Fibroblast of lung (primary cell): ENCODE data around the gene MT1G. TPM values are rescaled to one million over a fixed set of nuclear protein-coding genes. Genes with fewer than 3 reads are reported as not detected.

Experiments used
- DNase-seq, 2 donors: peaks; one replicate each; pipeline versions ENCODE4 v3.0.0 to v3.0.0-alpha.2; 2010; ENCODE audit warnings: low read depth in 2 of 2
- H2AFZ ChIP-seq: 2 replicates; pipeline ENCODE4 v1.5.1; 2012; ENCODE audit warnings: low read length, control low read depth, inconsistent platforms
- H3K27ac ChIP-seq: 2 replicates; pipeline ENCODE4 v1.5.1; 2011; ENCODE audit warnings: low read length, control low read depth; ENCODE audit not compliant: insufficient read depth
- H3K27me3 ChIP-seq: 2 replicates; pipeline ENCODE4 v1.5.1; 2011; ENCODE audit warnings: mild to moderate bottlenecking, low read length; ENCODE audit not compliant: control insufficient read depth, insufficient read depth
- H3K36me3 ChIP-seq: 2 replicates; pipeline ENCODE4 v1.5.1; 2011; ENCODE audit warnings: low read length; ENCODE audit not compliant: control insufficient read depth, insufficient read depth
- H3K4me1 ChIP-seq: 2 replicates; pipeline ENCODE4 v1.5.1; 2011; ENCODE audit warnings: low read length; ENCODE audit not compliant: control insufficient read depth, insufficient read depth; ENCODE audit errors: extremely low read depth
- H3K4me2 ChIP-seq: 2 replicates; pipeline ENCODE4 v1.5.1; 2011; ENCODE audit warnings: low read length, control low read depth; ENCODE audit not compliant: insufficient read depth; ENCODE audit errors: extremely low read depth
- H3K4me3 ChIP-seq, 4 experiments: fragments of 200-600 bp in 1 of 4; sonication (generic) in 1 of 4; replicated peaks in 1 of 4; 2 replicates each; pipeline ENCODE4 v1.5.1; 2011 to 2016; ENCODE audit warnings: low read length in 4 of 4, low read depth in 3 of 4, mild to moderate bottlenecking in 3 of 4, control low read depth in 2 of 4, inconsistent platforms in 1 of 4, mixed read lengths in 1 of 4; ENCODE audit not compliant: insufficient read depth in 1 of 4; ENCODE audit errors: control extremely low read depth in 1 of 4
- H3K79me2 ChIP-seq: 2 replicates; pipeline ENCODE4 v1.5.1; 2012; ENCODE audit warnings: mild to moderate bottlenecking, low read length, inconsistent platforms; ENCODE audit not compliant: control insufficient read depth, insufficient read depth
- H3K9ac ChIP-seq: 2 replicates; pipeline ENCODE4 v1.5.1; 2011; ENCODE audit warnings: mild to moderate bottlenecking, low read length, control low read depth; ENCODE audit not compliant: insufficient read depth
- H3K9me3 ChIP-seq: 2 replicates; pipeline ENCODE4 v1.5.1; 2012; ENCODE audit warnings: low read depth, low read length; ENCODE audit not compliant: control insufficient read depth, insufficient read depth
- H4K20me1 ChIP-seq: 2 replicates; pipeline ENCODE4 v1.5.1; 2011; ENCODE audit warnings: low read length; ENCODE audit not compliant: control insufficient read depth, insufficient read depth; ENCODE audit errors: extremely low read depth
- EZH2 ChIP-seq: IDR thresholded peaks from 2 replicates; pipeline ENCODE4 v1.5.1; 2012; ENCODE audit warnings: low read length, control low read depth, mild to moderate bottlenecking; ENCODE audit errors: missing control alignments
- polyA plus RNA-seq, 2 donors: library from polyadenylated mRNA; depleted of rRNA in 1 of 2; stranded (reverse) in 1 of 2; unstranded in 1 of 2; fragments of >200 nt; gene quantifications; 2 replicates each; pipeline ENCODE4 v1.2.1, GENCODE V29; 2011 to 2012; ENCODE audit warnings: missing spikeins in 1 of 2
- total RNA-seq: library from RNA; depleted of rRNA; stranded (reverse); fragments of >200 nt; gene quantifications from 2 replicates; pipeline ENCODE4 v1.2.1, GENCODE V29; 2014
- TF ChIP-seq, protein P1 (sequence below), 2 donors: IDR thresholded peaks in 1 of 2; conservative IDR thresholded peaks in 1 of 2; 1 replicate in 1 of 2; 2 replicates in 1 of 2; pipeline ENCODE4 v1.5.1; 2011 to 2012; ENCODE audit warnings: low read length in 2 of 2, control low read depth in 1 of 2, inconsistent platforms in 1 of 2, low read depth in 1 of 2, mild to moderate bottlenecking in 1 of 2

Gene MT1G
- total and polyA plus RNA-seq, 2 donors (not counting 1 experiment from before 2014, with no cell fraction given) = 5.7 to 11.6 TPM

DNA sequence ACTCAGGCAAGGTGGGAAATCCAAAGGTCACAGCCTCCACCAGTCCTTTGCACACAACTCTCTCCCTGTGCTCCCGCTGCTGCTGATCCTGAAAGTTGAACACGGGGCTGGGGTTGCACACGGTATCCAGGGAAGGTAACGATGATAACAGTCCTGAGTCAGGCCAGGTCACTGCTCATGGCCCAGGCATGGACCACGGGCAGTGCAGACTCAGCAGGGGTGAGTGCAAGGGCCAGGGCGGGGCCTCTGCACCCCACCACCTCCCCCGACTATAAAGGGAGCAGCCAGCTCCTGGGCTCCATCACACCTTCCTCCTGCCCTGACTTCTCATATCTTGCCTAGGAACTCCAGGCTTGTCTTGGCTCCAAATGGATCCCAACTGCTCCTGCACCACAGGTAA is 16.3 kb downstream of the MT1G start, which contains the start of gene MT1B:
TSS of gene MT1B (plus strand) at position 301 of the 400 bp plus-strand sequence. CDS start at position 369, 68 bp downstream.
- Histone ChIP-seq H3K36me3 (no peaks in the 10 kb centered on the region), H2AFZ (no peak within 1 kb of the TSS), H3K79me2 (no peaks in the 10 kb centered on the region), H3K4me3 (no peak within 1 kb of the TSS), H4K20me1 (no peaks in the 10 kb centered on the region), H3K4me1 (no peaks in the 10 kb centered on the region), H3K9me3 (no peaks in the 10 kb centered on the region), H3K27me3 (peaks cover 22% of the 10 kb centered on the region), H3K4me2 (no peak within 1 kb of the TSS), H3K9ac (no peak within 1 kb of the TSS), H3K27ac (no peak within 1 kb of the TSS)
- no peak for DNase-seq
- TF ChIP-seq, protein P1, sequence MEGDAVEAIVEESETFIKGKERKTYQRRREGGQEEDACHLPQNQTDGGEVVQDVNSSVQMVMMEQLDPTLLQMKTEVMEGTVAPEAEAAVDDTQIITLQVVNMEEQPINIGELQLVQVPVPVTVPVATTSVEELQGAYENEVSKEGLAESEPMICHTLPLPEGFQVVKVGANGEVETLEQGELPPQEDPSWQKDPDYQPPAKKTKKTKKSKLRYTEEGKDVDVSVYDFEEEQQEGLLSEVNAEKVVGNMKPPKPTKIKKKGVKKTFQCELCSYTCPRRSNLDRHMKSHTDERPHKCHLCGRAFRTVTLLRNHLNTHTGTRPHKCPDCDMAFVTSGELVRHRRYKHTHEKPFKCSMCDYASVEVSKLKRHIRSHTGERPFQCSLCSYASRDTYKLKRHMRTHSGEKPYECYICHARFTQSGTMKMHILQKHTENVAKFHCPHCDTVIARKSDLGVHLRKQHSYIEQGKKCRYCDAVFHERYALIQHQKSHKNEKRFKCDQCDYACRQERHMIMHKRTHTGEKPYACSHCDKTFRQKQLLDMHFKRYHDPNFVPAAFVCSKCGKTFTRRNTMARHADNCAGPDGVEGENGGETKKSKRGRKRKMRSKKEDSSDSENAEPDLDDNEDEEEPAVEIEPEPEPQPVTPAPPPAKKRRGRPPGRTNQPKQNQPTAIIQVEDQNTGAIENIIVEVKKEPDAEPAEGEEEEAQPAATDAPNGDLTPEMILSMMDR (conservative IDR thresholded peaks at IDR 0.05 in 1 of 2, IDR thresholded peaks at IDR 0.05 in 1 of 2; ENCODE audit: low read depth in 1 of 2, low read length in 2 of 2) = no peak
- TF ChIP-seq EZH2 = no peak

DNA sequence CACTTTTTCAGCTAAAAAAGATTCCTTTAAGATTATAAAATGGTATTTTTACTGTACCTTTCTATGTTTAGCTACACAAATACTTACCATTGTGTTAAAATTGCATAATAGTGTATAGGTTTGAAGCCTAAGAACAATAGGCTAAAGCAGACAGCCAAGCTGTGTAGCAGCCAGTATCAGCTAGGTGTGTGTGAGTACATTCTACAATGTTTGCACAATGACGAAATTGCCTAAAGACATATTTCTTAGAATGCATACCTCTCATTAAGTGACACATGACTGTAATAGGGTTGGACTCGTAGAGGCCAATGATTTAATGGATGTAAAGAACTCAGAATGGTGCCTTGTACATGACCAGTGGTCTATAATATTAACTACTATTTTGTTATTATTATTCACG is 18.0 kb downstream of the MT1G start:
- TF ChIP-seq, protein P1 (conservative IDR thresholded peaks at IDR 0.05 in 1 of 2, IDR thresholded peaks at IDR 0.05 in 1 of 2; ENCODE audit: low read depth in 1 of 2, low read length in 2 of 2) = no peak
- TF ChIP-seq EZH2 = no peak
- H3K4me2 ChIP-seq = no peak overlapping the region
- H3K27me3 ChIP-seq = peaks cover 33% of the 10 kb centered on the region
- H2AFZ ChIP-seq = no peak overlapping the region
- H3K79me2 ChIP-seq = no peaks in the 10 kb centered on the region
- DNase-seq = no peak
- H3K4me1 ChIP-seq = no peaks in the 10 kb centered on the region
- no peaks in the 10 kb centered on the region for H3K9me3 ChIP-seq
- H3K9ac ChIP-seq = no peak overlapping the region
- H3K36me3 ChIP-seq = no peaks in the 10 kb centered on the region
- H3K27ac ChIP-seq = no peak overlapping the region
- no peak overlapping the region for H3K4me3 ChIP-seq
- H4K20me1 ChIP-seq = no peaks in the 10 kb centered on the region

DNA sequence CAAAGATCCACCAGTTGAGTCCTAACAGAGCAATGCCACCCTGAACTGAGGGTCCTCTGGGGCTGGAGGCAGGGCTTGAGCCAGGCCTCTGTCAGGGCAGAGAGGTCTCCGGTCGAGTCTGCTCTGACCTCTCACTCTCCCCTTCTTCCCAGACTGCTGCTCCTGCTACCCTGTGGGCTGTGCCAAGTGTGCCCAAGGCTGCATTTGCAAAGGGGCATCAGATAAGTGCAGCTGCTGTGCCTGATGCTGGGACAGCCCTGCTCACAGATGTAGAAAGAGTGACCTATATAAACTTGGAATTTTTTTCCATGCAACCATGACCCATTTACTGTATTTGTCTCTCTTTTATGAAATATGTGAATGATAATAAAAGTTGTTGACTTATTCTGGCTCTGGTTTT is 18.6 kb downstream of the MT1G start:
- H3K4me2 ChIP-seq = no peak overlapping the region
- no peak overlapping the region for H2AFZ ChIP-seq
- no peaks in the 10 kb centered on the region for H3K9me3 ChIP-seq
- H4K20me1 ChIP-seq = no peaks in the 10 kb centered on the region
- no peak overlapping the region for H3K9ac ChIP-seq
- no peaks in the 10 kb centered on the region for H3K36me3 ChIP-seq
- H3K79me2 ChIP-seq = no peaks in the 10 kb centered on the region
- no peak overlapping the region for H3K27ac ChIP-seq
- no peak for TF ChIP-seq EZH2
- TF ChIP-seq, protein P1 (conservative IDR thresholded peaks at IDR 0.05 in 1 of 2, IDR thresholded peaks at IDR 0.05 in 1 of 2; ENCODE audit: low read depth in 1 of 2, low read length in 2 of 2) = no peak
- H3K4me1 ChIP-seq = no peaks in the 10 kb centered on the region
- DNase-seq = no peak
- H3K27me3 ChIP-seq = peaks cover 33% of the 10 kb centered on the region
- H3K4me3 ChIP-seq = no peak overlapping the region
